Gastroesophageal sphincter (tissue), 3 donors: ENCODE measurements around the gene HSD11B1L.

Experiments used
- EP300 ChIP-seq: sonication (generic); formaldehyde crosslinking; IDR thresholded peaks from one replicate; pipeline ENCODE4 v1.6.1; 2017; ENCODE audit warnings: antibody characterized with exemption, mild to moderate bottlenecking
- POLR2A ChIP-seq, 2 donors: fragments of 450-650 bp; IDR thresholded peaks; one replicate each; pipeline ENCODE4 v1.6.1; 2017; ENCODE audit warnings: antibody characterized with exemption in 2 of 2, mild to moderate bottlenecking in 2 of 2, moderate library complexity in 1 of 2
- POLR2AphosphoS5 ChIP-seq: sonication (generic); formaldehyde crosslinking; IDR thresholded peaks from one replicate; pipeline ENCODE4 v1.6.1; 2017; ENCODE audit warnings: antibody characterized with exemption
- TF ChIP-seq, protein P1 (sequence below), 4 experiments: fragments of 200-600 bp in 2 of 4; fragments of 450-650 bp in 2 of 4; sonication (generic) in 1 of 4; IDR thresholded peaks; one replicate each; pipeline ENCODE4 v1.5.1; 2017 to 2019; ENCODE audit warnings: antibody characterized with exemption in 4 of 4, mild to moderate bottlenecking in 2 of 4, moderate library complexity in 2 of 4

GRCh38 chr19:5644037-5644436 lies 36.8 kb upstream of the HSD11B1L start:
- TF ChIP-seq, protein P1, sequence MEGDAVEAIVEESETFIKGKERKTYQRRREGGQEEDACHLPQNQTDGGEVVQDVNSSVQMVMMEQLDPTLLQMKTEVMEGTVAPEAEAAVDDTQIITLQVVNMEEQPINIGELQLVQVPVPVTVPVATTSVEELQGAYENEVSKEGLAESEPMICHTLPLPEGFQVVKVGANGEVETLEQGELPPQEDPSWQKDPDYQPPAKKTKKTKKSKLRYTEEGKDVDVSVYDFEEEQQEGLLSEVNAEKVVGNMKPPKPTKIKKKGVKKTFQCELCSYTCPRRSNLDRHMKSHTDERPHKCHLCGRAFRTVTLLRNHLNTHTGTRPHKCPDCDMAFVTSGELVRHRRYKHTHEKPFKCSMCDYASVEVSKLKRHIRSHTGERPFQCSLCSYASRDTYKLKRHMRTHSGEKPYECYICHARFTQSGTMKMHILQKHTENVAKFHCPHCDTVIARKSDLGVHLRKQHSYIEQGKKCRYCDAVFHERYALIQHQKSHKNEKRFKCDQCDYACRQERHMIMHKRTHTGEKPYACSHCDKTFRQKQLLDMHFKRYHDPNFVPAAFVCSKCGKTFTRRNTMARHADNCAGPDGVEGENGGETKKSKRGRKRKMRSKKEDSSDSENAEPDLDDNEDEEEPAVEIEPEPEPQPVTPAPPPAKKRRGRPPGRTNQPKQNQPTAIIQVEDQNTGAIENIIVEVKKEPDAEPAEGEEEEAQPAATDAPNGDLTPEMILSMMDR (IDR thresholded peaks at IDR 0.05), result no peak
- TF ChIP-seq POLR2A (IDR thresholded peaks at IDR 0.05) (no peak), EP300 (no peak), POLR2AphosphoS5 (no peak)
